H9 (cell line): Measurements from ENCODE around the gene OXTR. TPM values are rescaled to one million over a fixed set of nuclear protein-coding genes. Genes with fewer than 3 reads are reported as not detected.
A peak's percentile ranks its signal among the peaks of the same experiment; 100 is the strongest.

Experiments used
- DNase-seq: peaks from one replicate; pipeline ENCODE4 v3.0.0-alpha.2; 2017
- H2AFZ ChIP-seq: one replicate; pipeline ENCODE4 v1.6.1; 2013; ENCODE audit warnings: mild to moderate bottlenecking, low read length, control low read depth, moderate library complexity
- H2AK5ac ChIP-seq: 2 replicates; pipeline ENCODE4 v1.6.1; 2013; ENCODE audit warnings: low read length, control low read depth, mixed read lengths; ENCODE audit not compliant: insufficient read length
- H2BK120ac ChIP-seq: one replicate; pipeline ENCODE4 v1.6.1; 2013; ENCODE audit warnings: low read depth, mild to moderate bottlenecking, low read length, control low read depth, inconsistent platforms; ENCODE audit not compliant: poor library complexity, severe bottlenecking
- H2BK12ac ChIP-seq: 2 replicates; pipeline ENCODE4 v1.6.1; 2013; ENCODE audit warnings: low read length, control low read depth, mixed read lengths, low read depth; ENCODE audit not compliant: insufficient read length
- H2BK15ac ChIP-seq: 2 replicates; pipeline ENCODE4 v1.6.1; 2013; ENCODE audit warnings: low read depth, low read length, control low read depth
- H2BK20ac ChIP-seq: one replicate; pipeline ENCODE4 v1.6.1; 2013; ENCODE audit warnings: low read depth, mild to moderate bottlenecking, low read length, control low read depth, inconsistent platforms; ENCODE audit not compliant: poor library complexity, severe bottlenecking
- H2BK5ac ChIP-seq: 2 replicates; pipeline ENCODE4 v1.6.1; 2013; ENCODE audit warnings: low read length, control low read depth, mixed read lengths; ENCODE audit not compliant: insufficient read length
- H3K14ac ChIP-seq: 2 replicates; pipeline ENCODE4 v1.6.1; 2013; ENCODE audit warnings: low read length, control low read depth; ENCODE audit not compliant: insufficient read depth
- H3K18ac ChIP-seq: 2 replicates; pipeline ENCODE4 v1.6.1; 2013; ENCODE audit warnings: low read depth, mild to moderate bottlenecking, mixed read lengths, low read length, control low read depth; ENCODE audit not compliant: insufficient read length
- H3K23ac ChIP-seq: 2 replicates; pipeline ENCODE4 v1.6.1; 2013; ENCODE audit warnings: low read length, control low read depth, mixed read lengths, low read depth; ENCODE audit not compliant: insufficient read length
- H3K23me2 ChIP-seq: 2 replicates; pipeline ENCODE4 v1.6.1; 2013; ENCODE audit warnings: low read depth, mild to moderate bottlenecking, mixed read lengths, low read length, control low read depth; ENCODE audit not compliant: insufficient read length, poor library complexity, severe bottlenecking
- H3K27ac ChIP-seq: 2 replicates; pipeline ENCODE4 v1.5.1; 2013; ENCODE audit warnings: low read length, control low read depth, mixed read lengths, low read depth; ENCODE audit not compliant: insufficient read length
- H3K27me3 ChIP-seq: 2 replicates; pipeline ENCODE4 v1.6.1; 2013; ENCODE audit warnings: low read length, control low read depth, inconsistent platforms; ENCODE audit not compliant: insufficient read depth
- H3K4ac ChIP-seq: 2 replicates; pipeline ENCODE4 v1.6.1; 2013; ENCODE audit warnings: low read depth, mild to moderate bottlenecking, control low read depth, inconsistent platforms, low read length, moderate library complexity
- H3K4me1 ChIP-seq: 2 replicates; pipeline ENCODE4 v1.6.1; 2013; ENCODE audit warnings: low read length, control low read depth, inconsistent platforms; ENCODE audit not compliant: insufficient read depth
- H3K4me2 ChIP-seq: 2 replicates; pipeline ENCODE4 v1.6.1; 2013; ENCODE audit warnings: low read length, control low read depth, mixed read lengths; ENCODE audit not compliant: insufficient read length, insufficient read depth
- H3K56ac ChIP-seq: 2 replicates; pipeline ENCODE4 v1.6.1; 2013; ENCODE audit warnings: low read depth, mild to moderate bottlenecking, mixed read lengths, low read length, control low read depth; ENCODE audit not compliant: insufficient read length
- H3K79me1 ChIP-seq: 2 replicates; pipeline ENCODE4 v1.6.1; 2013; ENCODE audit warnings: low read depth, mild to moderate bottlenecking, moderate library complexity, low read length, control low read depth, inconsistent platforms; ENCODE audit not compliant: insufficient read depth, poor library complexity, severe bottlenecking
- H3K79me2 ChIP-seq: 2 replicates; pipeline ENCODE4 v1.6.1; 2013; ENCODE audit warnings: low read length, control low read depth, inconsistent platforms; ENCODE audit not compliant: insufficient read depth
- H3K9ac ChIP-seq: 2 replicates; pipeline ENCODE4 v1.6.1; 2013; ENCODE audit warnings: low read length, control low read depth, mixed read lengths; ENCODE audit not compliant: insufficient read length; ENCODE audit errors: extremely low read depth
- H3K9me3 ChIP-seq: one replicate; pipeline ENCODE4 v1.6.1; 2013; ENCODE audit warnings: low read depth, low read length, inconsistent platforms; ENCODE audit not compliant: control insufficient read depth
- H3T11ph ChIP-seq: one replicate; pipeline ENCODE4 v1.6.1; 2013; ENCODE audit warnings: mild to moderate bottlenecking, low read length, control low read depth, inconsistent platforms
- H4K20me1 ChIP-seq: one replicate; pipeline ENCODE4 v1.6.1; 2013; ENCODE audit not compliant: control insufficient read depth, insufficient read length, insufficient read depth
- H4K5ac ChIP-seq: 2 replicates; pipeline ENCODE4 v1.6.1; 2013; ENCODE audit warnings: low read depth, mild to moderate bottlenecking, mixed read lengths, low read length, control low read depth; ENCODE audit not compliant: insufficient read length
- H4K8ac ChIP-seq: replicated peaks from 2 replicates; pipeline ENCODE4 v1.6.1; 2013; ENCODE audit warnings: low read length, control low read depth, mixed read lengths, low read depth; ENCODE audit not compliant: insufficient read length
- H4K91ac ChIP-seq: 2 replicates; pipeline ENCODE4 v1.6.1; 2013; ENCODE audit warnings: low read depth, mild to moderate bottlenecking, moderate library complexity, mixed read lengths, low read length, control low read depth; ENCODE audit not compliant: insufficient read length
- H3K27ac Mint-ChIP-seq, 3 experiments: 2 replicates in 2 of 3; 3 replicates in 1 of 3; pipeline ENCODE4 v1.8.0; 2020 to 2021; ENCODE audit warnings: mixed read lengths in 3 of 3, mild to moderate bottlenecking in 1 of 3, moderate library complexity in 1 of 3
- H3K27me3 Mint-ChIP-seq: 2 replicates; pipeline ENCODE4 v1.8.0; 2021; ENCODE audit warnings: low read depth, mild to moderate bottlenecking, moderate library complexity, mixed read lengths
- H3K36me3 Mint-ChIP-seq, 3 experiments: 2 replicates in 2 of 3; 3 replicates in 1 of 3; pipeline ENCODE4 v1.8.0; 2020 to 2021; ENCODE audit warnings: low read depth in 3 of 3, mixed read lengths in 3 of 3; ENCODE audit not compliant: insufficient read depth in 1 of 3
- H3K4me1 Mint-ChIP-seq, 2 experiments: 2 replicates each; pipeline ENCODE4 v1.8.0; 2020; ENCODE audit warnings: mixed read lengths in 2 of 2
- H3K4me3 Mint-ChIP-seq, 2 experiments: 2 replicates in 1 of 2; 3 replicates in 1 of 2; pipeline ENCODE4 v1.8.0; 2020 to 2021; ENCODE audit warnings: mild to moderate bottlenecking in 2 of 2, mixed read lengths in 2 of 2, moderate library complexity in 1 of 2
- H3K9me3 Mint-ChIP-seq, 2 experiments: 2 replicates in 1 of 2; 3 replicates in 1 of 2; pipeline ENCODE4 v1.8.0; 2020; ENCODE audit warnings: mild to moderate bottlenecking in 2 of 2, mixed read lengths in 2 of 2, moderate library complexity in 1 of 2
- WGBS: extraction: QIAGEN DNeasy Blood & Tissue Kit; methylation state at CpG from one replicate; pipeline ENCODE4 v1.1.7; 2013; ENCODE audit warnings: missing lambda C conversion rate, low lambda C conversion rate, mixed read lengths; ENCODE audit not compliant: insufficient read length; ENCODE audit errors: extremely low coverage; 5-methylcytosine and 5-hydroxymethylcytosine counted together
- total RNA-seq: library from RNA; stranded (reverse); gene quantifications from 2 replicates; pipeline ENCODE4 v1.2.1, GENCODE V29; 2021
- TF ChIP-seq, protein P1 (sequence below): fragments of 200-600 bp; sonication (generic); conservative IDR thresholded peaks from 3 replicates; pipeline ENCODE4 v1.8.0; 2021; ENCODE audit warnings: antibody characterized with exemption, mild to moderate bottlenecking

Gene OXTR
- total RNA-seq, 1 experiment from 2014 or later, result 1.7 TPM

DNA sequence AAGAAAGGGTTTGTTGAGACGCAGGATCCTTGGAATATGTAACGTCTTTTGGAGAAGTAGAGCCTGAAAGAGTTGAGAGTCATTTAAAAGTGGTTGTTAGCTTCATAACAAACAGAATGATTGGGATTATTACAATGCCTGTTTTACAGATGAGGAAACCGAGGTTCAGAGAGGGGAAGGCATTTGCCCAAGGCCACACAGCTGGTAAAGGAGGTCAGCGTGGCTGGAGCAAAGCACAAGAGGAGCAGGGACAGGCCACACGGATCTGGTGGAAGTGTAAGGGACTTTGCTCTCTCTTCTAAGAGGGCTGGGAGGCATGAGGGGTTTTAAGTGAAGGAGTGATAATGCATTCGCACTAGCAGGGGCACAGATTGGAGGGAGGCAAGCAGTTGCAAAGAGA, 6.2 kb upstream of the OXTR start:
- no peak overlapping the region for H3K56ac ChIP-seq
- no peaks in the 10 kb centered on the region for H3K9me3 ChIP-seq
- H3K79me1 ChIP-seq, result no peaks in the 10 kb centered on the region
- Mint-ChIP-seq H3K27me3 (peaks cover 24% of the 10 kb centered on the region), H3K27ac (peak overlapping the region in 1 of 3 experiments; percentile 60; a peak in 1 of 7 replicates), H3K9me3 (no peaks in the 10 kb centered on the region), H3K4me1 (peaks cover 11 to 17% of the 10 kb centered on the region in 2 experiments), H3K36me3 (peaks cover 0 to 3% (median 0%) of the 10 kb centered on the region in 3 experiments; a peak in 2 of 7 replicates), H3K4me3 (no peak overlapping the region)
- TF ChIP-seq, protein P1, sequence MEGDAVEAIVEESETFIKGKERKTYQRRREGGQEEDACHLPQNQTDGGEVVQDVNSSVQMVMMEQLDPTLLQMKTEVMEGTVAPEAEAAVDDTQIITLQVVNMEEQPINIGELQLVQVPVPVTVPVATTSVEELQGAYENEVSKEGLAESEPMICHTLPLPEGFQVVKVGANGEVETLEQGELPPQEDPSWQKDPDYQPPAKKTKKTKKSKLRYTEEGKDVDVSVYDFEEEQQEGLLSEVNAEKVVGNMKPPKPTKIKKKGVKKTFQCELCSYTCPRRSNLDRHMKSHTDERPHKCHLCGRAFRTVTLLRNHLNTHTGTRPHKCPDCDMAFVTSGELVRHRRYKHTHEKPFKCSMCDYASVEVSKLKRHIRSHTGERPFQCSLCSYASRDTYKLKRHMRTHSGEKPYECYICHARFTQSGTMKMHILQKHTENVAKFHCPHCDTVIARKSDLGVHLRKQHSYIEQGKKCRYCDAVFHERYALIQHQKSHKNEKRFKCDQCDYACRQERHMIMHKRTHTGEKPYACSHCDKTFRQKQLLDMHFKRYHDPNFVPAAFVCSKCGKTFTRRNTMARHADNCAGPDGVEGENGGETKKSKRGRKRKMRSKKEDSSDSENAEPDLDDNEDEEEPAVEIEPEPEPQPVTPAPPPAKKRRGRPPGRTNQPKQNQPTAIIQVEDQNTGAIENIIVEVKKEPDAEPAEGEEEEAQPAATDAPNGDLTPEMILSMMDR, result no peak
- no peak overlapping the region for H3T11ph ChIP-seq
- WGBS, result no CpG with 5 or more reads among the region's 6 CpGs
- no peak overlapping the region for H2BK20ac ChIP-seq
- no peak overlapping the region for H3K27ac ChIP-seq
- no peak overlapping the region for H2AK5ac ChIP-seq
- H3K23ac ChIP-seq, result no peak overlapping the region
- no peaks in the 10 kb centered on the region for H3K79me2 ChIP-seq
- H4K8ac ChIP-seq, result no peak overlapping the region
- H2BK12ac ChIP-seq, result no peak overlapping the region
- H4K91ac ChIP-seq, result no peak overlapping the region
- H4K20me1 ChIP-seq, result no peaks in the 10 kb centered on the region
- H4K5ac ChIP-seq, result no peak overlapping the region
- H2BK120ac ChIP-seq, result no peak overlapping the region
- no peak overlapping the region for H3K4ac ChIP-seq
- H2AFZ ChIP-seq, result no peak overlapping the region
- H2BK15ac ChIP-seq, result no peak overlapping the region
- no peak overlapping the region for H3K18ac ChIP-seq
- H2BK5ac ChIP-seq, result no peak overlapping the region
- no peaks in the 10 kb centered on the region; the same call in 1 of the 2 replicates for H3K4me1 ChIP-seq
- H3K4me2 ChIP-seq, result no peak overlapping the region
- no peak overlapping the region for H3K9ac ChIP-seq
- H3K23me2 ChIP-seq, result no peaks in the 10 kb centered on the region
- DNase-seq, result no peak
- H3K27me3 ChIP-seq, result no peaks in the 10 kb centered on the region
- no peak overlapping the region for H3K14ac ChIP-seq
